Dedifferentiated amniotic fluid mesenchymal stem cell (primary cell): ENCODE data around the gene CST7.

ENCODE experiments used
- DNase-seq: peaks from one replicate; pipeline ENCODE4 v3.0.0-alpha.2; 2016; ENCODE audit errors: extremely low spot score

Gene CST7

DNA sequence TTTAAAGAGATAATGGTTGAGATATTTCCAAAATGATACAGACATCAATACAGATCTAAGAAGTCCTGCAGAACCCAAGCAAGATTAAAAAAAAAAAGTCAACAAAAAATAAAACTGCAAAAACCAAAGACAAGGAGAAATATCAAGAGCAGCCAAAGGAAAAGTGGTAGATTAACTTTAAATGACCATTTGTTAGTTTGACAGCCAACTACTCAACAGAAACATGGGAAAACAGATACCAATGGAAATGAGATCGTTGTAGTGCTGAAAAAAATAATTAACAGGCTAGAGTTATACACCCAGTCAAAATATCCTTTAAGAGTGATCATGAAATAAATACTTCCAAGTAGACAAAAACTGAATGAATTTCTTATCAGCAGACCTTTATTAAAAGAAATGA, 53.9 kb downstream of the CST7 start:
- no peak for DNase-seq

DNA sequence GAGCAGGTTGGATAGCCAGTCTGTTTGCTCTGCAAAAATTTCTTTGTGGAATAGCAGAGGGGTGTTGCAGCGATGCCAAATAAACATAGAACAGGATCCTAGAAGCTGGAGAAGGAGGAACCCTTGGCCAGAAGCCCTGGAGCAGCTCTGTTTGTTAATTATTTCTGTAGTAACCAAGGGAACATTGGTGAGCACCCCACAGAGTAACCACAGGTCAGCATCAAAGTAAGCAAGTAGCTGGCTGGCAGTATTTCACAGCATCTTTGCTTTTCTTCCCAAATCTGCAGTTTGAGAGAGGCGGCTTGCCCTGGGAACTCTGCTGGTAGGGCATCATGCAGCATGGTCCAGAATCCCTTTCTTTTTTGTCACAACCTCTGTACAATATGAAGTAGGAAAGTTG, 56.2 kb downstream of the CST7 start:
- DNase-seq: no peak

GRCh38 chr20:25005661-25006060, 56.6 kb downstream of the CST7 start:
- no peak for DNase-seq

- no peak for DNase-seq
These were observed 57.5 kb downstream of the CST7 start for GRCh38 chr20:25006431-25007167.

DNA sequence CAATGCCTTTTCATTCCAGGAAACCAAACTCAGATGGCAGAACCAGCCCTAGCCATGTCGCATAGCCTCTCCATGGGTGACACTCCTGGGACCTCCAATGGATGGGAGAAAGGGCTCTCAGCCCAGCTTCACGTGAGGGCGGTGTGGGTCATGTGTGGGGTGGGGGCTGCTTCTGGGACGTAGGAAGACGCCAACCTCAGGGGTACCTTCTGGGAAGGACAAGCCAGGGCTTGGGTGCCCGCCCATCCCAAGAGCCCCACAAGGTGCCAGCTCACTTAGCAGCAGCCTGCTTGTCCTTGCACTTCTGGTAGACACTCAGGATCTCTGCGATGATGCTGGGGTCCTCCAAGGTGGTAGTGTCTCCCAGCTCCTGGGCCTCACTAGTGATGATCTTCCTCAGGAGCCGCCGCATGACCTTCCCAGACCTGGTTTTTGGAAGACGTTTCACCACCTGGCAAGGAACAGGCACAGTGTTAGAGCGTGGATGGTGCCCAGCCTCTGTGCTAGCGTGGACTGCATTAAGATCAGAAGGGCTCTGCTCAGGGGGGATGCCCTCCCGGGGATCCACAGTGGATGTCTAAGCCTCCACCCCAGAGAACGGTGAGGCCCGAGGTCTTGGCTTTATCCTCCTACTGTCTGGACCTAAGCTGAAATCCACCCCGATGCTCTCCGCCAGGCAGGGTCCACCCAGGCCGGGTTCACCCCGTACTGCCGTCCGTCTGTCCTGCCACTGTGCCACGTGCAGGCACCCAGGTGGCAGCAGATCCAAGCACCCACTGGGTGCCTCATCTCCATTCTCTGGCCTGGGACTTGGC, 58.6 kb downstream of the CST7 start:
- no peak for DNase-seq

DNA sequence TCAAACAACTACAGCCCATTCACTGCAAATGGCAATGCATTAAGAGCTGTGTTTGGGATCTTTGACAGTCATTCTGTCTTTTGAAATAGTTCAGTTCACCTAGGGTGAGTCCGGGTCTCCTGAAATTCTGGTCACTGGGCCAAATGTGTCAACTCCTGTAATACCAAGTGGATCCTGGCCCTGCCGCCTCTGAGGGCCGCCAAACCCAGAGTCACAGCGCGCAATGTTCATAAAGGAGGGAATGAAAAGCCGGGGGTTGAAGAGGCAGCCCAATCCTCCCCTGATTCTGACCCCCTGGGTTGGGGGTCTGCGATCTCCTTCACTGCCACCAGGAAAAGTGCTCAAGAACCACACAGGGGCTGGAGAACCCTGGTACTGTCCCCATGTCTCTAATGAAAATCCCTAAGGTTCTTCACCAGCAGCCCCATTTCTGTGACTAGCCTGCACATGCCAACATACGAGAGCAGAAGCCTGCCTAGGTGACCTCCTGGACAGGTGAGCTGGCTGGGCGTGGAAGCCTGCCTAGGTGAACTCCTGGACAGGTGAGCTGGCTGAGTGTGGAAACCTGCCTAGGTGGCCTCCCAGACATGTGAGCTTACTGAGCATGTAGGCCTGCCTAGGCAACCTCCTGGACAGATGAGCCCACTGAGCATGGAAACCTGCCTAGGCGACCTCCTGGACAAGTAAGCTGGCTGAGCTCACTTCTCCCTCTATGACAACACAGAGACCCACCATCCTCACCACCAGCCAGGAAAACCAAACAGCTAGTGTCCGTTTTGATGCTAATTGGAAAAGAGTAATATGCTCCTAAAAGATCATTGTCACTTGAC, 59.5 kb downstream of the CST7 start:
- DNase-seq: no peak
